ENCODE measurements around the gene BAIAP2L2. TPM values are rescaled to one million over a fixed set of nuclear protein-coding genes. Genes with fewer than 3 reads are reported as not detected.
"Not testable (repeated sequence)": the region's sequence is repeated elsewhere in the genome, so short reads cannot be mapped to it uniquely, and the experiment has no call there.

BAIAP2L2 gene
- total and polyA plus RNA-seq, 2 donors (not counting 1 experiment from before 2014, with no cell fraction given) = 0.16 to 0.83 TPM

- H3K4me3 ChIP-seq (replicated peaks in 1 of 4; ENCODE audit: control extremely low read depth in 1 of 4, insufficient read depth in 1 of 4, low read depth in 3 of 4, low read length in 4 of 4) = no peak overlapping the region
- no peak for TF ChIP-seq EZH2 (IDR thresholded peaks at IDR 0.05; ENCODE audit: low read length, missing control alignments)
- TF ChIP-seq CTCF (conservative IDR thresholded peaks at IDR 0.05 in 1 of 2, IDR thresholded peaks at IDR 0.05 in 1 of 2; ENCODE audit: low read depth in 1 of 2, low read length in 2 of 2) = no peak
- no peaks in the 10 kb centered on the region for H3K36me3 ChIP-seq (ENCODE audit: control insufficient read depth, insufficient read depth, low read length)
- no peaks in the 10 kb centered on the region for H3K9me3 ChIP-seq (ENCODE audit: control insufficient read depth, insufficient read depth, low read depth, low read length)
- H3K27ac ChIP-seq (ENCODE audit: insufficient read depth, low read length) = no peak overlapping the region
- H3K9ac ChIP-seq (ENCODE audit: insufficient read depth, low read length) = no peak overlapping the region
- H2AFZ ChIP-seq (ENCODE audit: low read length) = no peak overlapping the region
- no peak for DNase-seq (ENCODE audit: low read depth in 2 of 2)
- H3K79me2 ChIP-seq (ENCODE audit: control insufficient read depth, insufficient read depth, low read length) = no peaks in the 10 kb centered on the region
- no peaks in the 10 kb centered on the region for H4K20me1 ChIP-seq (ENCODE audit: control insufficient read depth, extremely low read depth, insufficient read depth, low read length)
- H3K4me1 ChIP-seq (ENCODE audit: control insufficient read depth, extremely low read depth, insufficient read depth, low read length) = peaks cover 15% of the 10 kb centered on the region
- no peaks in the 10 kb centered on the region for H3K27me3 ChIP-seq (ENCODE audit: control insufficient read depth, insufficient read depth, low read length)
- no peak overlapping the region for H3K4me2 ChIP-seq (ENCODE audit: extremely low read depth, insufficient read depth, low read length)
These were observed 72.1 kb downstream of the BAIAP2L2 start for GRCh38 chr22:38038426-38038825.

- peaks cover 22% of the 10 kb centered on the region for H3K4me1 ChIP-seq (ENCODE audit: control insufficient read depth, extremely low read depth, insufficient read depth, low read length)
- not testable (repeated sequence) for H4K20me1 ChIP-seq (ENCODE audit: control insufficient read depth, extremely low read depth, insufficient read depth, low read length); H3K9ac ChIP-seq (ENCODE audit: insufficient read depth, low read length); H3K9me3 ChIP-seq (ENCODE audit: control insufficient read depth, insufficient read depth, low read depth, low read length); H3K4me2 ChIP-seq (ENCODE audit: extremely low read depth, insufficient read depth, low read length); H3K79me2 ChIP-seq (ENCODE audit: control insufficient read depth, insufficient read depth, low read length); H2AFZ ChIP-seq (ENCODE audit: low read length); H3K27me3 ChIP-seq (ENCODE audit: control insufficient read depth, insufficient read depth, low read length); H3K36me3 ChIP-seq (ENCODE audit: control insufficient read depth, insufficient read depth, low read length); H3K4me3 ChIP-seq (replicated peaks in 1 of 4; ENCODE audit: control extremely low read depth in 1 of 4, insufficient read depth in 1 of 4, low read depth in 3 of 4, low read length in 4 of 4); DNase-seq (ENCODE audit: low read depth in 2 of 2); H3K27ac ChIP-seq (ENCODE audit: insufficient read depth, low read length)
These were observed 72.9 kb downstream of the BAIAP2L2 start for GRCh38 chr22:38037367-38038150.

- no peaks in the 10 kb centered on the region for H4K20me1 ChIP-seq (ENCODE audit: control insufficient read depth, extremely low read depth, insufficient read depth, low read length)
- no peak overlapping the region for H3K4me3 ChIP-seq (replicated peaks in 1 of 4; ENCODE audit: control extremely low read depth in 1 of 4, insufficient read depth in 1 of 4, low read depth in 3 of 4, low read length in 4 of 4)
- no peak overlapping the region for H3K27ac ChIP-seq (ENCODE audit: insufficient read depth, low read length)
- peaks cover 23% of the 10 kb centered on the region for H3K4me1 ChIP-seq (ENCODE audit: control insufficient read depth, extremely low read depth, insufficient read depth, low read length)
- H3K9me3 ChIP-seq (ENCODE audit: control insufficient read depth, insufficient read depth, low read depth, low read length) = no peaks in the 10 kb centered on the region
- no peaks in the 10 kb centered on the region for H3K79me2 ChIP-seq (ENCODE audit: control insufficient read depth, insufficient read depth, low read length)
- H3K36me3 ChIP-seq (ENCODE audit: control insufficient read depth, insufficient read depth, low read length) = no peaks in the 10 kb centered on the region
- no peak overlapping the region for H3K4me2 ChIP-seq (ENCODE audit: extremely low read depth, insufficient read depth, low read length)
- H2AFZ ChIP-seq (ENCODE audit: low read length) = no peak overlapping the region
- no peak for DNase-seq (ENCODE audit: low read depth in 2 of 2)
- no peak for TF ChIP-seq CTCF (conservative IDR thresholded peaks at IDR 0.05 in 1 of 2, IDR thresholded peaks at IDR 0.05 in 1 of 2; ENCODE audit: low read depth in 1 of 2, low read length in 2 of 2)
- TF ChIP-seq EZH2 (IDR thresholded peaks at IDR 0.05; ENCODE audit: low read length, missing control alignments) = no peak
- no peak overlapping the region for H3K9ac ChIP-seq (ENCODE audit: insufficient read depth, low read length)
- no peaks in the 10 kb centered on the region for H3K27me3 ChIP-seq (ENCODE audit: control insufficient read depth, insufficient read depth, low read length)
These were observed 74.0 kb downstream of the BAIAP2L2 start for GRCh38 chr22:38036392-38037062.

Data from fibroblast of lung (primary cell).